HepG2 (cell line): ENCODE results near the gene NDOR1. TPM values are rescaled to one million over a fixed set of nuclear protein-coding genes. Genes with fewer than 3 reads are reported as not detected.

Source experiments
- HOXA3 ChIP-seq: sonication (generic); formaldehyde crosslinking; IDR thresholded peaks from 2 replicates; pipeline ENCODE4 v1.5.0; 2020; ENCODE audit warnings: missing genetic modification reagents
- IRF9 ChIP-seq: sonication (generic); formaldehyde crosslinking; IDR thresholded peaks from 2 replicates; pipeline ENCODE4 v1.8.0; 2022; ENCODE audit warnings: missing genetic modification reagents, mild to moderate bottlenecking, borderline replicate concordance
- MXD4 ChIP-seq: IDR thresholded peaks from 2 replicates; pipeline ENCODE4 v1.6.1; 2016; ENCODE audit warnings: mild to moderate bottlenecking, missing biosample characterization, missing genetic modification reagents
- PAXIP1 ChIP-seq: sonication (generic); formaldehyde crosslinking; conservative IDR thresholded peaks from 2 replicates; pipeline ENCODE4 v1.4.0; 2020; ENCODE audit warnings: mild to moderate bottlenecking, missing genetic modification reagents, moderate library complexity
- PHF8 ChIP-seq: sonication (generic); formaldehyde crosslinking; IDR thresholded peaks from 2 replicates; pipeline ENCODE4 v1.5.0; 2020; ENCODE audit warnings: missing genetic modification reagents
- PLSCR1 ChIP-seq: sonication (generic); formaldehyde crosslinking; IDR thresholded peaks from 2 replicates; pipeline ENCODE4 v1.5.0; 2020; ENCODE audit warnings: missing genetic modification reagents, mild to moderate bottlenecking, borderline replicate concordance
- RARA ChIP-seq: IDR thresholded peaks from 2 replicates; pipeline ENCODE4 v1.6.1; 2016; ENCODE audit warnings: missing genetic modification reagents, missing compliant biosample characterization
- RXRB ChIP-seq: IDR thresholded peaks from 2 replicates; pipeline ENCODE4 v1.6.1; 2016; ENCODE audit warnings: borderline replicate concordance, missing genetic modification reagents, missing compliant biosample characterization
- SAP130 ChIP-seq: IDR thresholded peaks from 2 replicates; pipeline ENCODE4 v1.6.1; 2016; ENCODE audit warnings: low read depth
- ZBTB20 ChIP-seq: sonication (generic); formaldehyde crosslinking; IDR thresholded peaks from 2 replicates; pipeline ENCODE4 v1.8.1; 2023; ENCODE audit warnings: missing genetic modification reagents, low read depth, mild to moderate bottlenecking, borderline replicate concordance
- ZBTB38 ChIP-seq: sonication (generic); formaldehyde crosslinking; IDR thresholded peaks from 2 replicates; pipeline ENCODE4 v1.5.1; 2020; ENCODE audit warnings: mild to moderate bottlenecking, missing genetic modification reagents
- ZFP82 ChIP-seq: sonication (generic); formaldehyde crosslinking; IDR thresholded peaks from 2 replicates; pipeline ENCODE4 v1.5.1; 2020; ENCODE audit warnings: mild to moderate bottlenecking, missing genetic modification reagents, borderline replicate concordance
- ZNF574 ChIP-seq: sonication (generic); formaldehyde crosslinking; IDR thresholded peaks from 2 replicates; pipeline ENCODE4 v1.4.0; 2020; ENCODE audit warnings: missing genetic modification reagents
- ZNF687 ChIP-seq: sonication (generic); formaldehyde crosslinking; IDR thresholded peaks from 2 replicates; pipeline ENCODE4 v1.5.1; 2020; ENCODE audit warnings: mild to moderate bottlenecking, missing genetic modification reagents, moderate library complexity
- polyA plus RNA-seq, 8 experiments: library from polyadenylated mRNA; depleted of rRNA in 3 of 8; stranded (reverse) in 7 of 8; unstranded in 1 of 8; fragments of >200 nt; fragmentation: Illumina TruSeq in 4 of 8; extraction: Trizol in 4 of 8; gene quantifications; 2 replicates each; pipeline versions ENCODE4 v1.2.1 to v1.2.3, GENCODE V29; 2011 to 2016; ENCODE audit warnings: low read depth in 4 of 8, missing spikeins in 1 of 8, mixed read lengths in 1 of 8; ENCODE audit not compliant: insufficient read depth in 1 of 8
- total RNA-seq, 5 experiments: library from RNA; depleted of rRNA; stranded (reverse); fragments of >200 nt; fragmentation: Illumina TruSeq; extraction: Trizol; gene quantifications; 2 replicates each; pipeline ENCODE4 v1.2.3, GENCODE V29; 2016; ENCODE audit warnings: low read depth in 1 of 5

NDOR1 gene
- total and polyA plus RNA-seq, 2 of the 13 experiments (the other 11 are each of a cell fraction or from before 2014, with no cell fraction given): 3.6 to 8.7 TPM

GRCh38 chr9:137221506-137222111, 16.1 kb downstream of the NDOR1 start (continued):
- peak; percentile 55 for TF ChIP-seq PAXIP1 (CRISPR knock-in tag)
- TF ChIP-seq SAP130 (CRISPR knock-in tag): peak; percentile 57
- TF ChIP-seq HOXA3 (CRISPR knock-in tag): peak; percentile 61; the same call in 1 of the 2 replicates
- peak; percentile 58; the same call in 1 of the 2 replicates for TF ChIP-seq ZBTB38 (CRISPR knock-in tag)
- peak; percentile 77 for TF ChIP-seq ZNF687 (CRISPR knock-in tag)
- 0 out of 2 replicates have a peak, but pooled peaks have one; percentile 26 for TF ChIP-seq RXRB
- TF ChIP-seq PHF8 (CRISPR knock-in tag): 0 out of 2 replicates have a peak, but pooled peaks have one; percentile 25
- TF ChIP-seq RARA (CRISPR knock-in tag): peak; percentile 72
- peak; percentile 53; the same call in 1 of the 2 replicates for TF ChIP-seq ZFP82 (CRISPR knock-in tag)
- TF ChIP-seq PLSCR1 (CRISPR knock-in tag): no peak
- TF ChIP-seq IRF9: 0 out of 2 replicates have a peak, but pooled peaks have one; percentile 60
- TF ChIP-seq ZBTB20: no peak
- peak; percentile 39 for TF ChIP-seq ZNF574
- peak; percentile 25; the same call in 1 of the 2 replicates for TF ChIP-seq MXD4
